Karpas-422 (cell line): ENCODE results near the gene CHST1. TPM values are rescaled to one million over a fixed set of nuclear protein-coding genes. Genes with fewer than 3 reads are reported as not detected.

Experiments used
- DNase-seq: peaks from one replicate; pipeline ENCODE4 v3.0.0-alpha.2; 2015
- H2AFZ ChIP-seq: fragments of 200-600 bp; sonication (generic); 2 replicates; pipeline ENCODE4 v1.6.1; 2014; ENCODE audit warnings: antibody characterized with exemption, low read length, mixed read lengths
- H3K27ac ChIP-seq: fragments of 200-600 bp; sonication (generic); 2 replicates; pipeline ENCODE4 v1.5.1; 2014; ENCODE audit warnings: mild to moderate bottlenecking, low read length, moderate library complexity
- H3K27me3 ChIP-seq: fragments of 200-600 bp; sonication (generic); 2 replicates; pipeline ENCODE4 v1.6.1; 2014; ENCODE audit warnings: low read length, mixed read lengths
- H3K36me3 ChIP-seq: fragments of 200-600 bp; sonication (generic); 2 replicates; pipeline ENCODE4 v1.6.1; 2014; ENCODE audit warnings: low read length, mixed read lengths; ENCODE audit not compliant: insufficient read depth
- H3K4me1 ChIP-seq: fragments of 200-600 bp; sonication (generic); 2 replicates; pipeline ENCODE4 v1.6.1; 2014; ENCODE audit warnings: mild to moderate bottlenecking, low read length, mixed read lengths
- H3K4me2 ChIP-seq: fragments of 200-600 bp; sonication (generic); 2 replicates; pipeline ENCODE4 v1.6.1; 2014; ENCODE audit warnings: low read length, low read depth, mild to moderate bottlenecking; ENCODE audit not compliant: poor library complexity, severe bottlenecking
- H3K4me3 ChIP-seq: fragments of 200-600 bp; sonication (generic); 2 replicates; pipeline ENCODE4 v1.5.1; 2014; ENCODE audit warnings: mild to moderate bottlenecking, antibody characterized with exemption, low read length, mixed read lengths
- H3K79me2 ChIP-seq: fragments of 200-600 bp; sonication (generic); 2 replicates; pipeline ENCODE4 v1.6.1; 2014; ENCODE audit warnings: mild to moderate bottlenecking, low read length, mixed read lengths
- H3K9ac ChIP-seq: fragments of 200-600 bp; sonication (generic); 2 replicates; pipeline ENCODE4 v1.6.0; 2014; ENCODE audit warnings: low read length
- H3K9me2 ChIP-seq: fragments of 200-600 bp; sonication (generic), shearing (Covaris generic); replicated peaks from 2 replicates; pipeline ENCODE4 v1.6.0; 2014; ENCODE audit warnings: mild to moderate bottlenecking, low read length, moderate library complexity; ENCODE audit not compliant: insufficient read depth
- H3K9me3 ChIP-seq: fragments of 300-700, 200-600 bp; sonication (generic); 2 replicates; pipeline ENCODE4 v1.6.1; 2014; ENCODE audit warnings: low read length, mixed read lengths
- H4K20me1 ChIP-seq: fragments of 200-600 bp; sonication (generic); 2 replicates; pipeline ENCODE4 v1.6.1; 2014; ENCODE audit warnings: mild to moderate bottlenecking, antibody characterized with exemption, low read length, low read depth; ENCODE audit not compliant: insufficient read depth
- total RNA-seq: library from RNA; depleted of rRNA; stranded (reverse); fragments of >200 nt; shearing (Covaris generic); gene quantifications from 2 replicates; pipeline ENCODE4 v1.2.3, GENCODE V29; 2014; ENCODE audit warnings: low replicate concordance

CHST1 gene
- total RNA-seq, 1 experiment from 2014 or later: not detected

- Histone ChIP-seq H3K79me2 (no peaks in the 10 kb centered on the region), H3K27me3 (no peaks in the 10 kb centered on the region), H2AFZ (no peak overlapping the region), H3K9me2 (no peaks in the 10 kb centered on the region), H3K9ac (no peak overlapping the region), H3K4me3 (no peak overlapping the region), H3K36me3 (no peaks in the 10 kb centered on the region), H4K20me1 (no peaks in the 10 kb centered on the region), H3K9me3 (no peaks in the 10 kb centered on the region), H3K4me2 (no peak overlapping the region), H3K27ac (no peak overlapping the region), H3K4me1 (peaks cover 9% of the 10 kb centered on the region)
- DNase-seq: no peak
Observed at GRCh38 chr11:45652781-45653180, 12.6 kb downstream of the CHST1 start.

DNA sequence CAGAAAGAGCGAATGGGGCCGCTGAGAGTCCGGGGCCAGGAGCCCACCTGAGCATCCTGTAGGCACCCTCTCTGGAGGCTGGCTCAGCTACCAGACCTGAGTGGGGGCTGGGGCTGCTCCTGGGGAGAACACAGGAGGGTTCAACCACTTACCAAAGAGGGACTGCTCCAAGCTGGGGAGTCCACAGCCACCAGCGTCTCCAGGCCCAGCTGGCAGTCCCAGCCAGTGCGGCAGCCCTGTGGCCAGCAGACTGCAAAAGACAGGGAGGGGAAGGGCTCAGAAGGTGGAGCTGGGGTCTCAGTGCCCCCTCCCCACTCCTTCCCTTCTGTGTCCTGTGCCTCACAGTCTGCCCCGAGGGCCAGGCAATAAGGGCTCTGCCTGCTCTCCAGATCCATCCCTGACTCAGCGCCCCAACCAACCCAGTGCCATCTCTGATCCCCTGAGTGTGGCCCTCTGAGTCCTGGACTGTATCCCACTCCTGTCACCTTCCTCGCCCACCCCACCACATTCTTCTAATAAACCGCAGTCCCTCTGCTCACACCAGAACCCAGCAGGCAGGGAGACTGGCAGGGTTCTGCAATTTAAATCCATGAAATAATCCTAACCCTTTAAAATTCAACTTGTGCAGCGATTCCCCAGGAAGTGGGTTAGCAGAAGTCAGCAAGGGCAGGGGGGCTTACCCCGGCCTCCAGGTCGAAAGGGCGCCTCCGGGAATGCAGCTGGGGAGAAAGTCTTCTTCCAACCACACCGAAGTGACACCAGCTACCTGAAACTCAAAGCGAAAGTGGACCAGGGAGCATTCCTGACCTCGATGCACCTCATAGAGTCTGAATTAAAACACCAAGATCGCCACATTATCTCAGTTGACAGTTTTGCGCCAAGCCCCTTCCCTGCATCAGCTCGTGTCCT is 13.3 kb downstream of the CHST1 start:
- Histone ChIP-seq H2AFZ (no peak overlapping the region), H3K4me2 (no peak overlapping the region), H3K27me3 (no peaks in the 10 kb centered on the region), H3K9ac (no peak overlapping the region), H3K27ac (no peak overlapping the region), H3K4me1 (peaks cover 9% of the 10 kb centered on the region), H3K9me2 (no peaks in the 10 kb centered on the region), H3K4me3 (no peak overlapping the region), H3K9me3 (no peaks in the 10 kb centered on the region), H3K36me3 (no peaks in the 10 kb centered on the region), H4K20me1 (no peaks in the 10 kb centered on the region), H3K79me2 (no peaks in the 10 kb centered on the region)
- DNase-seq: no peak

DNA sequence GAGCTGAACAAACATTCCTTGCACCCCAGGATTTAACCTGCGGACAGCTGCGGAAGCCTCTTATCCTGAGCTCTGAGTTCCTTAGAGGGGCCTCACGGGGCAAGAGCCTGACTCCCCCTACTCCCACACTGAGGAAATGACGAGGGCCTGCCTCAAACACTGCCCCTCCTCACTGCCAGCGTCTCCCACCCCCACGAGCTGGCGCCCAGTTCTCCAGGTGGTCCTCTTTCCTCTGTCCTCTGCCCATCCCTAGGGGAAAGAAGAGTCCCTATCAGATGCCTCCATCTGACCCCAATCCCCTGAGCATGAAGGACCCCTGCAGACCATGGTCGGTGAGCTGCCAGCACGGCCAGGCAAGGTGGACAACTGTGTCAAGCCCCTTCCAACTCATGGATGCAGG is 14.3 kb downstream of the CHST1 start:
- Histone ChIP-seq H3K79me2 (no peaks in the 10 kb centered on the region), H3K4me1 (peaks cover 9% of the 10 kb centered on the region), H3K9me2 (no peaks in the 10 kb centered on the region), H3K4me3 (no peak overlapping the region), H3K36me3 (no peaks in the 10 kb centered on the region), H4K20me1 (no peaks in the 10 kb centered on the region), H3K9me3 (no peaks in the 10 kb centered on the region), H3K27ac (no peak overlapping the region), H2AFZ (no peak overlapping the region), H3K4me2 (no peak overlapping the region), H3K9ac (no peak overlapping the region), H3K27me3 (no peaks in the 10 kb centered on the region)
- no peak for DNase-seq

GRCh38 chr11:45650166-45651095 is 15.0 kb downstream of the CHST1 start:
- Histone ChIP-seq H3K27ac (no peak overlapping the region), H3K4me1 (peaks cover 8% of the 10 kb centered on the region), H3K79me2 (no peaks in the 10 kb centered on the region), H3K4me2 (no peak overlapping the region), H2AFZ (no peak overlapping the region), H3K4me3 (no peak overlapping the region), H3K9me3 (no peaks in the 10 kb centered on the region), H3K9me2 (no peaks in the 10 kb centered on the region), H3K9ac (no peak overlapping the region), H3K36me3 (no peaks in the 10 kb centered on the region), H4K20me1 (no peaks in the 10 kb centered on the region), H3K27me3 (no peaks in the 10 kb centered on the region)
- DNase-seq: no peak

GRCh38 chr11:45649544-45650165 is 15.8 kb downstream of the CHST1 start:
- no peaks in the 10 kb centered on the region for H4K20me1 ChIP-seq
- H3K36me3 ChIP-seq: no peaks in the 10 kb centered on the region
- no peaks in the 10 kb centered on the region for H3K9me3 ChIP-seq
- no peaks in the 10 kb centered on the region for H3K27me3 ChIP-seq
- no peak overlapping the region for H3K4me2 ChIP-seq
- no peak overlapping the region for H2AFZ ChIP-seq
- peaks cover under 1% of the 10 kb centered on the region for H3K4me1 ChIP-seq
- no peak overlapping the region for H3K9ac ChIP-seq
- H3K9me2 ChIP-seq: no peaks in the 10 kb centered on the region
- no peak overlapping the region for H3K4me3 ChIP-seq
- no peak overlapping the region for H3K27ac ChIP-seq
- no peaks in the 10 kb centered on the region for H3K79me2 ChIP-seq
- no peak for DNase-seq

- no peak for DNase-seq
- no peak overlapping the region for H3K4me3 ChIP-seq
- H3K79me2 ChIP-seq: no peaks in the 10 kb centered on the region
- no peaks in the 10 kb centered on the region for H3K36me3 ChIP-seq
- no peaks in the 10 kb centered on the region for H3K4me1 ChIP-seq
- no peak overlapping the region for H3K27ac ChIP-seq
- H4K20me1 ChIP-seq: no peaks in the 10 kb centered on the region
- no peaks in the 10 kb centered on the region for H3K27me3 ChIP-seq
- no peak overlapping the region for H2AFZ ChIP-seq
- H3K9me2 ChIP-seq: no peaks in the 10 kb centered on the region
- H3K9me3 ChIP-seq: no peaks in the 10 kb centered on the region
- no peak overlapping the region for H3K4me2 ChIP-seq
- H3K9ac ChIP-seq: no peak overlapping the region
Observed at GRCh38 chr11:45648931-45649330, 16.5 kb downstream of the CHST1 start.

GRCh38 chr11:45647786-45648185 is 17.6 kb downstream of the CHST1 start:
- Histone ChIP-seq H3K27me3 (no peaks in the 10 kb centered on the region), H3K9ac (no peak overlapping the region), H2AFZ (no peak overlapping the region), H3K4me3 (no peak overlapping the region), H3K9me2 (no peaks in the 10 kb centered on the region), H3K9me3 (no peaks in the 10 kb centered on the region), H3K36me3 (no peaks in the 10 kb centered on the region), H4K20me1 (no peaks in the 10 kb centered on the region), H3K4me1 (no peaks in the 10 kb centered on the region), H3K79me2 (no peaks in the 10 kb centered on the region), H3K27ac (no peak overlapping the region), H3K4me2 (no peak overlapping the region)
- no peak for DNase-seq

- no peaks in the 10 kb centered on the region for H3K9me3 ChIP-seq
- no peak overlapping the region for H3K4me3 ChIP-seq
- no peak overlapping the region for H3K4me2 ChIP-seq
- no peak overlapping the region for H3K27ac ChIP-seq
- H4K20me1 ChIP-seq: no peaks in the 10 kb centered on the region
- H3K4me1 ChIP-seq: no peaks in the 10 kb centered on the region
- no peaks in the 10 kb centered on the region for H3K27me3 ChIP-seq
- H3K36me3 ChIP-seq: no peaks in the 10 kb centered on the region
- H3K9me2 ChIP-seq: no peaks in the 10 kb centered on the region
- no peak for DNase-seq
- no peak overlapping the region for H3K9ac ChIP-seq
- no peaks in the 10 kb centered on the region for H3K79me2 ChIP-seq
- H2AFZ ChIP-seq: no peak overlapping the region
Observed at GRCh38 chr11:45647329-45647728, 18.1 kb downstream of the CHST1 start.
